Measurements from ENCODE around the gene C13orf46.

C13orf46 gene

GRCh38 chr13:114010401-114011101 is 36.7 kb upstream of the C13orf46 start:
- DNase-seq (ENCODE audit: low read depth in 2 of 3, low spot score in 1 of 3), result no peak

GRCh38 chr13:114009590-114010400 is 35.9 kb upstream of the C13orf46 start:
- DNase-seq (ENCODE audit: low read depth in 2 of 3, low spot score in 1 of 3), result no peak

GRCh38 chr13:114008964-114009589 is 35.2 kb upstream of the C13orf46 start:
- no peak for DNase-seq (ENCODE audit: low read depth in 2 of 3, low spot score in 1 of 3)

- no peak for DNase-seq (ENCODE audit: low read depth in 2 of 3, low spot score in 1 of 3)
These were observed 33.7 kb upstream of the C13orf46 start for GRCh38 chr13:114007566-114007965.

- no peak for DNase-seq (ENCODE audit: low read depth in 2 of 3, low spot score in 1 of 3)
These were observed 31.4 kb upstream of the C13orf46 start for GRCh38 chr13:114005206-114005724.

GRCh38 chr13:114004420-114005205 is 30.7 kb upstream of the C13orf46 start:
- no peak for DNase-seq (ENCODE audit: low read depth in 2 of 3, low spot score in 1 of 3)

GRCh38 chr13:114002771-114003321 is 29.0 kb upstream of the C13orf46 start:
- DNase-seq (ENCODE audit: low read depth in 2 of 3, low spot score in 1 of 3), result no peak

GRCh38 chr13:114002009-114002544 is 28.2 kb upstream of the C13orf46 start:
- no peak for DNase-seq (ENCODE audit: low read depth in 2 of 3, low spot score in 1 of 3)

GRCh38 chr13:114001331-114002008 is 27.6 kb upstream of the C13orf46 start:
- no peak for DNase-seq (ENCODE audit: low read depth in 2 of 3, low spot score in 1 of 3)

GRCh38 chr13:114000151-114001040 is 26.5 kb upstream of the C13orf46 start:
- DNase-seq (ENCODE audit: low read depth in 2 of 3, low spot score in 1 of 3), result no peak

- DNase-seq (ENCODE audit: low read depth in 2 of 3, low spot score in 1 of 3), result no peak
These were observed 25.7 kb upstream of the C13orf46 start for GRCh38 chr13:113999618-113999910.

- DNase-seq (ENCODE audit: low read depth in 2 of 3, low spot score in 1 of 3), result no peak
These were observed 25.1 kb upstream of the C13orf46 start for GRCh38 chr13:113998781-113999617.

GRCh38 chr13:113997845-113998751 is 24.2 kb upstream of the C13orf46 start:
- DNase-seq (ENCODE audit: low read depth in 2 of 3, low spot score in 1 of 3), result no peak

GRCh38 chr13:113996912-113997745 is 23.3 kb upstream of the C13orf46 start:
- DNase-seq (ENCODE audit: low read depth in 2 of 3, low spot score in 1 of 3), result no peak

- no peak for DNase-seq (ENCODE audit: low read depth in 2 of 3, low spot score in 1 of 3)
These were observed 22.4 kb upstream of the C13orf46 start for GRCh38 chr13:113996081-113996911.

Data from stimulated activated CD4-positive, alpha-beta T cell treated with anti-CD3 and anti-CD28 coated beads, Interleukin-12 subunit alpha, Interleukin-12 subunit beta, amount 100 ng/mL, for 48 hours (primary cell).